Measurements from ENCODE around the gene WDR7. TPM values are rescaled to one million over a fixed set of nuclear protein-coding genes. Genes with fewer than 3 reads are reported as not detected.

Gene WDR7
- total and polyA plus RNA-seq, 2 experiments from 2014 or later, result 5.9 to 19.0 TPM

GRCh38 chr18:56645415-56646016 lies 5.6 kb upstream of the WDR7 start:
- peak; percentile 20 for DNase-seq (ENCODE audit: low spot score)
- TF ChIP-seq EZH2phosphoT487 (IDR thresholded peaks at IDR 0.05; ENCODE audit: low read depth, severe bottlenecking, unreplicated experiment) (no peak), CTCF (IDR thresholded peaks at IDR 0.05; ENCODE audit: poor library complexity) (peak; percentile 57), EZH2 (IDR thresholded peaks at IDR 0.05; ENCODE audit: borderline replicate concordance) (no peak)
- Histone ChIP-seq H3K4me2 (no peak overlapping the region), H3K9me2 (replicated peaks; ENCODE audit: insufficient read depth) (no peaks in the 10 kb centered on the region), H4K20me1 (ENCODE audit: insufficient read depth, poor library complexity, severe bottlenecking) (no peaks in the 10 kb centered on the region), H2AFZ (no peak overlapping the region), H3K9me3 (ENCODE audit: low read depth) (no peaks in the 10 kb centered on the region), H3K4me1 (ENCODE audit: insufficient read depth) (no peaks in the 10 kb centered on the region), H3K27ac (no peak overlapping the region), H3K4me3 (no peak overlapping the region), H3K27me3 (no peaks in the 10 kb centered on the region), H3K79me2 (no peaks in the 10 kb centered on the region), H3K36me3 (replicated peaks; ENCODE audit: insufficient read depth, low read depth) (no peaks in the 10 kb centered on the region)
- 73% methylated on average over 5 of the region's 5 CpGs for WGBS (ENCODE audit: low lambda C conversion rate, missing lambda C conversion rate)

- TF ChIP-seq CTCF (IDR thresholded peaks at IDR 0.05; ENCODE audit: poor library complexity) (no peak), EZH2phosphoT487 (IDR thresholded peaks at IDR 0.05; ENCODE audit: low read depth, severe bottlenecking, unreplicated experiment) (no peak), EZH2 (IDR thresholded peaks at IDR 0.05; ENCODE audit: borderline replicate concordance) (no peak)
- H3K9me3 ChIP-seq (ENCODE audit: low read depth), result no peaks in the 10 kb centered on the region
- no peaks in the 10 kb centered on the region for H4K20me1 ChIP-seq (ENCODE audit: insufficient read depth, poor library complexity, severe bottlenecking)
- no peaks in the 10 kb centered on the region for H3K9me2 ChIP-seq (replicated peaks; ENCODE audit: insufficient read depth)
- peaks cover 5% of the 10 kb centered on the region for H3K79me2 ChIP-seq
- no peak overlapping the region for H2AFZ ChIP-seq
- H3K4me2 ChIP-seq, result no peak overlapping the region
- H3K36me3 ChIP-seq (replicated peaks; ENCODE audit: insufficient read depth, low read depth), result no peaks in the 10 kb centered on the region
- no peak overlapping the region for H3K4me3 ChIP-seq
- H3K4me1 ChIP-seq (ENCODE audit: insufficient read depth), result no peaks in the 10 kb centered on the region
- H3K27ac ChIP-seq, result no peak overlapping the region
- DNase-seq (ENCODE audit: low spot score), result no peak
- H3K27me3 ChIP-seq, result no peaks in the 10 kb centered on the region
Observed at GRCh38 chr18:56647071-56647470, 4.1 kb upstream of the WDR7 start.

- no peak for DNase-seq (ENCODE audit: low spot score)
- no peaks in the 10 kb centered on the region for H3K36me3 ChIP-seq (replicated peaks; ENCODE audit: insufficient read depth, low read depth)
- H3K9me3 ChIP-seq (ENCODE audit: low read depth), result no peaks in the 10 kb centered on the region
- no peaks in the 10 kb centered on the region for H3K27me3 ChIP-seq
- H3K9me2 ChIP-seq (replicated peaks; ENCODE audit: insufficient read depth), result no peaks in the 10 kb centered on the region
- H2AFZ ChIP-seq, result no peak overlapping the region
- TF ChIP-seq EZH2 (IDR thresholded peaks at IDR 0.05; ENCODE audit: borderline replicate concordance), result no peak
- no peak overlapping the region for H3K4me2 ChIP-seq
- no peaks in the 10 kb centered on the region for H3K4me1 ChIP-seq (ENCODE audit: insufficient read depth)
- 82% methylated on average over 3 of the region's 3 CpGs for WGBS (ENCODE audit: low lambda C conversion rate, missing lambda C conversion rate)
- peaks cover 17% of the 10 kb centered on the region for H3K79me2 ChIP-seq
- no peak overlapping the region for H3K4me3 ChIP-seq
- H4K20me1 ChIP-seq (ENCODE audit: insufficient read depth, poor library complexity, severe bottlenecking), result no peaks in the 10 kb centered on the region
- no peak overlapping the region for H3K27ac ChIP-seq
Observed at GRCh38 chr18:56647951-56648893, 2.9 kb upstream of the WDR7 start.

- no peak for DNase-seq (ENCODE audit: low spot score)
- 100% methylated on average over 1 of the region's 1 CpG for WGBS (ENCODE audit: low lambda C conversion rate, missing lambda C conversion rate)
- Histone ChIP-seq H3K4me2 (no peak overlapping the region), H3K9me2 (replicated peaks; ENCODE audit: insufficient read depth) (no peaks in the 10 kb centered on the region), H3K79me2 (peaks cover 34% of the 10 kb centered on the region), H3K4me3 (no peak overlapping the region), H3K9me3 (ENCODE audit: low read depth) (no peaks in the 10 kb centered on the region), H2AFZ (peak overlapping the region; percentile 92), H3K27ac (no peak overlapping the region), H3K4me1 (ENCODE audit: insufficient read depth) (no peaks in the 10 kb centered on the region), H3K27me3 (no peaks in the 10 kb centered on the region), H4K20me1 (ENCODE audit: insufficient read depth, poor library complexity, severe bottlenecking) (no peaks in the 10 kb centered on the region), H3K36me3 (replicated peaks; ENCODE audit: insufficient read depth, low read depth) (no peaks in the 10 kb centered on the region)
- TF ChIP-seq CTCF (IDR thresholded peaks at IDR 0.05; ENCODE audit: poor library complexity) (no peak), EZH2phosphoT487 (IDR thresholded peaks at IDR 0.05; ENCODE audit: low read depth, severe bottlenecking, unreplicated experiment) (no peak)
Observed at GRCh38 chr18:56649996-56650395, 1.2 kb upstream of the WDR7 start.
